Measurements from ENCODE around the gene KRTAP16-1.

The KRTAP16-1 gene

DNA sequence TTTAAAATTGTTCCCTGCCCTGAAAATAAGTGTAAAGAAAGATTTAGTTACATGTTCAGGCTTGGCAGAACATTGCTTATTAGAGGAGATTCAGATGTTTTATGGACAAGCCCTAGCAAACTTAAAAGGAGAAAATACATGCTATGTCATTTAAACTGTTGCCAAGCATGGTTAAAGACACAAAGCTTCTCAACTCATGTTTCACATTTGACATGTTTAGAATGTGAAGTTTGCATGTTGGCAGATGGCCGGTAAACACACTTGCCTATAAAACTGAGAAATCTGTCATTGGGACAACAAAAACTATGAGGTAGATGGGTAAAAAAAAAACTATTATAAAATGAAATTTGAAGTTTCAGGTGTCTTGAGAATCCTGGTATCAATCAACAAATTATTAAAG, 12.3 kb downstream of the KRTAP16-1 start:
- H3K27me3 ChIP-seq (ENCODE audit: insufficient read depth, poor library complexity, severe bottlenecking), result no peaks in the 10 kb centered on the region
- DNase-seq (ENCODE audit: low read depth in 1 of 2, low spot score in 1 of 2), result no peak
- TF ChIP-seq, protein P1, sequence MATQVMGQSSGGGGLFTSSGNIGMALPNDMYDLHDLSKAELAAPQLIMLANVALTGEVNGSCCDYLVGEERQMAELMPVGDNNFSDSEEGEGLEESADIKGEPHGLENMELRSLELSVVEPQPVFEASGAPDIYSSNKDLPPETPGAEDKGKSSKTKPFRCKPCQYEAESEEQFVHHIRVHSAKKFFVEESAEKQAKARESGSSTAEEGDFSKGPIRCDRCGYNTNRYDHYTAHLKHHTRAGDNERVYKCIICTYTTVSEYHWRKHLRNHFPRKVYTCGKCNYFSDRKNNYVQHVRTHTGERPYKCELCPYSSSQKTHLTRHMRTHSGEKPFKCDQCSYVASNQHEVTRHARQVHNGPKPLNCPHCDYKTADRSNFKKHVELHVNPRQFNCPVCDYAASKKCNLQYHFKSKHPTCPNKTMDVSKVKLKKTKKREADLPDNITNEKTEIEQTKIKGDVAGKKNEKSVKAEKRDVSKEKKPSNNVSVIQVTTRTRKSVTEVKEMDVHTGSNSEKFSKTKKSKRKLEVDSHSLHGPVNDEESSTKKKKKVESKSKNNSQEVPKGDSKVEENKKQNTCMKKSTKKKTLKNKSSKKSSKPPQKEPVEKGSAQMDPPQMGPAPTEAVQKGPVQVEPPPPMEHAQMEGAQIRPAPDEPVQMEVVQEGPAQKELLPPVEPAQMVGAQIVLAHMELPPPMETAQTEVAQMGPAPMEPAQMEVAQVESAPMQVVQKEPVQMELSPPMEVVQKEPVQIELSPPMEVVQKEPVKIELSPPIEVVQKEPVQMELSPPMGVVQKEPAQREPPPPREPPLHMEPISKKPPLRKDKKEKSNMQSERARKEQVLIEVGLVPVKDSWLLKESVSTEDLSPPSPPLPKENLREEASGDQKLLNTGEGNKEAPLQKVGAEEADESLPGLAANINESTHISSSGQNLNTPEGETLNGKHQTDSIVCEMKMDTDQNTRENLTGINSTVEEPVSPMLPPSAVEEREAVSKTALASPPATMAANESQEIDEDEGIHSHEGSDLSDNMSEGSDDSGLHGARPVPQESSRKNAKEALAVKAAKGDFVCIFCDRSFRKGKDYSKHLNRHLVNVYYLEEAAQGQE (IDR thresholded peaks at IDR 0.05; ENCODE audit: insufficient replicate concordance, low read depth), result no peak
- TF ChIP-seq POLR2AphosphoS5 (IDR thresholded peaks at IDR 0.05; ENCODE audit: low read depth) (no peak), GABPA (IDR thresholded peaks at IDR 0.05; ENCODE audit: low read depth) (no peak), SPI1 (IDR thresholded peaks at IDR 0.05; ENCODE audit: borderline replicate concordance, low read depth) (no peak)
- TF ChIP-seq, protein P2, sequence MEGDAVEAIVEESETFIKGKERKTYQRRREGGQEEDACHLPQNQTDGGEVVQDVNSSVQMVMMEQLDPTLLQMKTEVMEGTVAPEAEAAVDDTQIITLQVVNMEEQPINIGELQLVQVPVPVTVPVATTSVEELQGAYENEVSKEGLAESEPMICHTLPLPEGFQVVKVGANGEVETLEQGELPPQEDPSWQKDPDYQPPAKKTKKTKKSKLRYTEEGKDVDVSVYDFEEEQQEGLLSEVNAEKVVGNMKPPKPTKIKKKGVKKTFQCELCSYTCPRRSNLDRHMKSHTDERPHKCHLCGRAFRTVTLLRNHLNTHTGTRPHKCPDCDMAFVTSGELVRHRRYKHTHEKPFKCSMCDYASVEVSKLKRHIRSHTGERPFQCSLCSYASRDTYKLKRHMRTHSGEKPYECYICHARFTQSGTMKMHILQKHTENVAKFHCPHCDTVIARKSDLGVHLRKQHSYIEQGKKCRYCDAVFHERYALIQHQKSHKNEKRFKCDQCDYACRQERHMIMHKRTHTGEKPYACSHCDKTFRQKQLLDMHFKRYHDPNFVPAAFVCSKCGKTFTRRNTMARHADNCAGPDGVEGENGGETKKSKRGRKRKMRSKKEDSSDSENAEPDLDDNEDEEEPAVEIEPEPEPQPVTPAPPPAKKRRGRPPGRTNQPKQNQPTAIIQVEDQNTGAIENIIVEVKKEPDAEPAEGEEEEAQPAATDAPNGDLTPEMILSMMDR (IDR thresholded peaks at IDR 0.05; ENCODE audit: insufficient read depth, low read length), result no peak
- H3K4me3 ChIP-seq (replicated peaks; ENCODE audit: insufficient read depth, low read length), result no peak overlapping the region
- no peak overlapping the region for H3K27ac ChIP-seq (replicated peaks)

DNA sequence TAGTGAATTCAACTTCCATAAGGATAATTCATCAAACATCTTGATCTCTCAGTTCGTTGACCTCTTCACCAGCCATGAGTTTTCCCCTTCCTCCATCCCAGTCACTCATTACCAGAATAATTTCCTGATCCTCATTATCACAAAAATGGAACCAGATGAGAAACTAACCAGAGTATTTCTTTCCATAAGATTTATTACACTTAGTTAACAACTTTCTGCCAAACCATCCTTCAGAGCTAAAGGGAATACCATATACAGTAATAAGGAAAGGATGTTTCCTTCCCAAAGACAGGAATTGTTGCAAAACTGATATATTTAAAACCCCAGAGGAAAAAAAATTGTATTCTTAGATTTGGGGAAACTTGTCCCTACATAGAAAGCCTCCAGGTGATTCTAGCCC, 15.1 kb downstream of the KRTAP16-1 start:
- H3K27ac ChIP-seq (replicated peaks), result no peak overlapping the region
- no peaks in the 10 kb centered on the region for H3K27me3 ChIP-seq (ENCODE audit: insufficient read depth, poor library complexity, severe bottlenecking)
- no peak overlapping the region for H3K4me3 ChIP-seq (replicated peaks; ENCODE audit: insufficient read depth, low read length)
- no peak for DNase-seq (ENCODE audit: low read depth in 1 of 2, low spot score in 1 of 2)
- TF ChIP-seq SPI1 (IDR thresholded peaks at IDR 0.05; ENCODE audit: borderline replicate concordance, low read depth) (no peak), GABPA (IDR thresholded peaks at IDR 0.05; ENCODE audit: low read depth) (no peak), POLR2AphosphoS5 (IDR thresholded peaks at IDR 0.05; ENCODE audit: low read depth) (no peak)
- TF ChIP-seq, protein P2 (IDR thresholded peaks at IDR 0.05; ENCODE audit: insufficient read depth, low read length), result no peak
- TF ChIP-seq, protein P1 (IDR thresholded peaks at IDR 0.05; ENCODE audit: insufficient replicate concordance, low read depth), result no peak

DNA sequence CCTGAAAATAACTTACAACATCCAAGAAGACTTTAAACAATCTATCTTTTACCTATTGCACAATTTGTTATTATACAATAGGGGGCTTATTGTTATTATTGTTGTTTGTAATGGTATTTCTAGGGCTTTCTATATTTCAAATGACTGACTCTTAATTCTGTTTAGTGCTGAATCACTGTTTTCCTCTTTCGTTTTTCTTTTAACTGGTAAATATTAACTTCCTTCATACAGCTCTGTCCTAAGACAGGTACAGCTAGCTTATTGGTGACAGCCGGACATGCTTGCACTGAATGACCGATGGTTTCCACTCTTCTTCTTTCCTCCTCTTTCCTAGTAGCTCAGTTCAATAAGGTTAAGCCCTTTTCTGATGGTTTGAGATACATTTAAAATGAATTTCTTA, 22.1 kb downstream of the KRTAP16-1 start:
- Histone ChIP-seq H3K4me3 (replicated peaks; ENCODE audit: insufficient read depth, low read length) (no peak overlapping the region), H3K27me3 (ENCODE audit: insufficient read depth, poor library complexity, severe bottlenecking) (peaks cover 2% of the 10 kb centered on the region), H3K27ac (replicated peaks) (no peak overlapping the region)
- DNase-seq (ENCODE audit: low read depth in 1 of 2, low spot score in 1 of 2), result no peak
- TF ChIP-seq GABPA (IDR thresholded peaks at IDR 0.05; ENCODE audit: low read depth), result no peak

DNA sequence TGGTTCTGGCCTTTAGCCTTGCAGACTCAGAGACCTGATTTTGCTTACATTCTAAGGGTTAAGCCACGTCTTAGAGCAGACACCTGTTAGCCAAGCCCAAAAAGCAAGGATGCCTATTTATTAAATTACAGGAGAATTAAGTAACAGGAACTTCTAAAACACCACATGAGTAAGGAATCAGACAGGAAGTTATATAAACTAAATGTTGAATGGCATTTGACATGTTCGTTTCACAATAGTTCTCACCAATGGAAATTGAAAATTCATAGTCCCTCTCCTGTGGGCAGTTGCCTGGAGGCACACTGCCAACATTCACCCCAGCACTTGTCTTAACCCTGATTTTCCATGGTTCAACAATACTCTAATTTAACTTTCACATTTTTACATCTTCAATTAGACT, 24.6 kb downstream of the KRTAP16-1 start:
- H3K4me3 ChIP-seq (replicated peaks; ENCODE audit: insufficient read depth, low read length), result no peak overlapping the region
- no peak for TF ChIP-seq GABPA (IDR thresholded peaks at IDR 0.05; ENCODE audit: low read depth)
- TF ChIP-seq POLR2AphosphoS5 (IDR thresholded peaks at IDR 0.05; ENCODE audit: low read depth), result no peak
- TF ChIP-seq SPI1 (IDR thresholded peaks at IDR 0.05; ENCODE audit: borderline replicate concordance, low read depth), result no peak
- TF ChIP-seq, protein P2 (IDR thresholded peaks at IDR 0.05; ENCODE audit: insufficient read depth, low read length), result no peak
- TF ChIP-seq, protein P1 (IDR thresholded peaks at IDR 0.05; ENCODE audit: insufficient replicate concordance, low read depth), result no peak
- DNase-seq (ENCODE audit: low read depth in 1 of 2, low spot score in 1 of 2), result no peak
- no peak overlapping the region for H3K27ac ChIP-seq (replicated peaks)
- peaks cover 2% of the 10 kb centered on the region for H3K27me3 ChIP-seq (ENCODE audit: insufficient read depth, poor library complexity, severe bottlenecking)

Measured in HL-60 (cell line).